Neural progenitor cell (in vitro differentiated cells): ENCODE results near the gene CTNNA3. TPM values are rescaled to one million over a fixed set of nuclear protein-coding genes. Genes with fewer than 3 reads are reported as not detected.

Experiments
- DNase-seq: peaks from one replicate; pipeline ENCODE4 v3.0.0-alpha.2; 2016; ENCODE audit warnings: low spot score
- H2AFZ ChIP-seq: fragments of 200-600 bp; sonication (generic); replicated peaks from 2 replicates; pipeline ENCODE4 v1.6.1; 2016; ENCODE audit warnings: antibody characterized with exemption
- H3F3A ChIP-seq: fragments of 200-600 bp; sonication (generic); 2 replicates; pipeline ENCODE4 v1.6.1; 2016; ENCODE audit warnings: antibody characterized with exemption, low read depth
- H3K27ac ChIP-seq: fragments of 200-600 bp; sonication (generic); 2 replicates; pipeline ENCODE4 v1.5.1; 2016; ENCODE audit warnings: mild to moderate bottlenecking
- H3K27me3 ChIP-seq: fragments of 200-600 bp; sonication (generic); 2 replicates; pipeline ENCODE4 v1.6.1; 2016; ENCODE audit warnings: mild to moderate bottlenecking, moderate library complexity
- H3K36me3 ChIP-seq: fragments of 200-600 bp; sonication (generic); 2 replicates; pipeline ENCODE4 v1.5.1; 2016
- H3K4me1 ChIP-seq: fragments of 200-600 bp; sonication (generic); 2 replicates; pipeline ENCODE4 v1.6.1; 2016; ENCODE audit warnings: mixed run types
- H3K4me2 ChIP-seq: fragments of 200-600 bp; sonication (generic); 2 replicates; pipeline ENCODE4 v1.6.1; 2016
- H3K4me3 ChIP-seq: fragments of 200-600 bp; sonication (generic); 2 replicates; pipeline ENCODE4 v1.5.1; 2016
- H3K79me2 ChIP-seq: fragments of 200-600 bp; sonication (generic); 2 replicates; pipeline ENCODE4 v1.6.1; 2016; ENCODE audit warnings: low read depth
- H3K9ac ChIP-seq: fragments of 200-600 bp; sonication (generic); 2 replicates; pipeline ENCODE4 v1.6.1; 2016
- H3K9me3 ChIP-seq: fragments of 200-600 bp; sonication (generic); 2 replicates; pipeline ENCODE4 v1.5.1; 2016; ENCODE audit warnings: low read depth
- H4K20me1 ChIP-seq: fragments of 200-600 bp; sonication (generic); 2 replicates; pipeline ENCODE4 v1.6.1; 2016; ENCODE audit warnings: low read depth
- H3K27ac Mint-ChIP-seq: 3 replicates; pipeline ENCODE4 v1.8.0; 2021; ENCODE audit warnings: mixed read lengths
- H3K27me3 Mint-ChIP-seq: 2 replicates; pipeline ENCODE4 v1.8.0; 2022; ENCODE audit warnings: low read depth, mild to moderate bottlenecking, inconsistent platforms, moderate library complexity, mixed read lengths; ENCODE audit not compliant: insufficient read depth
- H3K36me3 Mint-ChIP-seq: 3 replicates; pipeline ENCODE4 v1.8.0; 2021; ENCODE audit warnings: mixed read lengths
- H3K4me1 Mint-ChIP-seq: 3 replicates; pipeline ENCODE4 v1.8.0; 2021; ENCODE audit warnings: mixed read lengths
- H3K4me3 Mint-ChIP-seq: 3 replicates; pipeline ENCODE4 v1.8.0; 2021; ENCODE audit warnings: mild to moderate bottlenecking, moderate library complexity, mixed read lengths
- H3K9me3 Mint-ChIP-seq: 3 replicates; pipeline ENCODE4 v1.8.0; 2020; ENCODE audit warnings: mixed read lengths
- EZH2 ChIP-seq: fragments of 200-600 bp; sonication (generic); IDR thresholded peaks from 2 replicates; pipeline ENCODE4 v1.6.1; 2017; ENCODE audit warnings: antibody characterized with exemption, mild to moderate bottlenecking, moderate library complexity
- EZH2phosphoT487 ChIP-seq: fragments of 200-600 bp; sonication (generic); IDR thresholded peaks from 2 replicates; pipeline ENCODE4 v1.6.1; 2017; ENCODE audit warnings: antibody characterized with exemption
- total RNA-seq: library from RNA; depleted of rRNA; stranded (reverse); fragments of >200 nt; gene quantifications from 2 replicates; pipeline ENCODE4 v1.2.3, GENCODE V29; 2015; ENCODE audit warnings: low replicate concordance
- TF ChIP-seq, protein P1 (sequence below): fragments of 200-600 bp; sonication (generic); IDR thresholded peaks from 2 replicates; pipeline ENCODE4 v1.5.1; 2017; ENCODE audit warnings: antibody characterized with exemption, mild to moderate bottlenecking

The CTNNA3 gene
- total RNA-seq, 1 donor from 2014 or later = 12.9 TPM

DNA sequence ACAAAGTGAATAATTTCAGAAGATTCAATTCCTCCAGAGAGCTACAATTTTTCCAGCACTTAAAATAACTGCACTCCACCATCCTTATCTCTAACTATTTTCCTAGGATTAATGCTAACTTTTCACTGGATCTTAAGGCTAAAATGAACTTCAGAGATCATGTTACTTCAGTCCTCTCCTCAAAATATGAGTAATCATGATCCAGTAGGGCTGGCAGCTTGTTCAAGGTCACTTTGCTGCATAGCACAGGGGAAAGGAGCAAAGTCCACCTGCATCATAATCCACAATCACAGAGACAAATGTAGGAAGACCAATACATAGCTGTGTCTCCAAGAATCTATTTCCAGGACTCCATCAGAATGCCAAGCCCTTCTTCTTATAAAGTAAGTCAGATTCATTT is 619.9 kb downstream of the CTNNA3 start:
- no peaks in the 10 kb centered on the region for H3K9me3 Mint-ChIP-seq
- H3K27me3 Mint-ChIP-seq = no peaks in the 10 kb centered on the region

DNA sequence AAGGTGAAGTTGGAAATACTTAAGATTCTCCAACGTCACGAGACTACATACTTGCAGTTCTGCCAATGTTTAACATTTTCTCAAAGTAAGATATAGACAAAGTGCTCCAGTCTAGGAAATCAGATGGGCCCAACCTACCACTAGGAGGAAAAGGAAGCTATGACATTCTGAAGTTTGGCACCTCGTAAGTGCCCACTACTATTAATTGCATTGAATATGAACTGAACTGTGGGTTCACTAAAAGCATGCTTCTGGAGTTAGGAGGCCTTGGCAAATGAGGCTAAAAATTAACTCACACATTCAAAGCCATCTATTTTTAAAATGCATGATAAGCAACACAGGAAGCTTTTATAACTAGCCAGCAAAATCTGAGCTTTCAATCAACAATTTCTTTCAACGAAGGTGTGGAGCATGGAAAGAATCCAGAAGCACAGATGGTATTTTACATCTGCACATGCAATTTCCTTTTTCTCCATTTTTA is 620.5 kb downstream of the CTNNA3 start:
- no peaks in the 10 kb centered on the region for H3K9me3 ChIP-seq
- H3K27me3 ChIP-seq = no peaks in the 10 kb centered on the region
- no peaks in the 10 kb centered on the region for H3K9me3 Mint-ChIP-seq
- H3K27ac Mint-ChIP-seq = no peak overlapping the region
- DNase-seq = no peak
- H4K20me1 ChIP-seq = no peaks in the 10 kb centered on the region
- no peak overlapping the region for H2AFZ ChIP-seq
- no peaks in the 10 kb centered on the region for H3K4me1 Mint-ChIP-seq
- peaks cover 4% of the 10 kb centered on the region for H3K4me1 ChIP-seq
- H3K9ac ChIP-seq = no peak overlapping the region
- no peak overlapping the region for H3K4me2 ChIP-seq
- no peak overlapping the region for H3K4me3 Mint-ChIP-seq
- TF ChIP-seq EZH2 = no peak
- TF ChIP-seq EZH2phosphoT487 = no peak
- TF ChIP-seq, protein P1, sequence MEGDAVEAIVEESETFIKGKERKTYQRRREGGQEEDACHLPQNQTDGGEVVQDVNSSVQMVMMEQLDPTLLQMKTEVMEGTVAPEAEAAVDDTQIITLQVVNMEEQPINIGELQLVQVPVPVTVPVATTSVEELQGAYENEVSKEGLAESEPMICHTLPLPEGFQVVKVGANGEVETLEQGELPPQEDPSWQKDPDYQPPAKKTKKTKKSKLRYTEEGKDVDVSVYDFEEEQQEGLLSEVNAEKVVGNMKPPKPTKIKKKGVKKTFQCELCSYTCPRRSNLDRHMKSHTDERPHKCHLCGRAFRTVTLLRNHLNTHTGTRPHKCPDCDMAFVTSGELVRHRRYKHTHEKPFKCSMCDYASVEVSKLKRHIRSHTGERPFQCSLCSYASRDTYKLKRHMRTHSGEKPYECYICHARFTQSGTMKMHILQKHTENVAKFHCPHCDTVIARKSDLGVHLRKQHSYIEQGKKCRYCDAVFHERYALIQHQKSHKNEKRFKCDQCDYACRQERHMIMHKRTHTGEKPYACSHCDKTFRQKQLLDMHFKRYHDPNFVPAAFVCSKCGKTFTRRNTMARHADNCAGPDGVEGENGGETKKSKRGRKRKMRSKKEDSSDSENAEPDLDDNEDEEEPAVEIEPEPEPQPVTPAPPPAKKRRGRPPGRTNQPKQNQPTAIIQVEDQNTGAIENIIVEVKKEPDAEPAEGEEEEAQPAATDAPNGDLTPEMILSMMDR = no peak
- no peaks in the 10 kb centered on the region for H3K36me3 Mint-ChIP-seq
- H3F3A ChIP-seq = no peaks in the 10 kb centered on the region
- no peak overlapping the region for H3K27ac ChIP-seq
- H3K27me3 Mint-ChIP-seq = no peaks in the 10 kb centered on the region
- no peaks in the 10 kb centered on the region for H3K36me3 ChIP-seq
- H3K79me2 ChIP-seq = no peaks in the 10 kb centered on the region
- no peak overlapping the region for H3K4me3 ChIP-seq

More for the DNA sequence above, 619.9 kb downstream of the CTNNA3 start:
- no peaks in the 10 kb centered on the region for H3K36me3 ChIP-seq
- H3K4me1 ChIP-seq = peaks cover 4% of the 10 kb centered on the region
- H3K9me3 ChIP-seq = no peaks in the 10 kb centered on the region
- H3K27me3 ChIP-seq = no peaks in the 10 kb centered on the region
- no peaks in the 10 kb centered on the region for H3K79me2 ChIP-seq
- H3K27ac ChIP-seq = no peak overlapping the region
- H3K9ac ChIP-seq = no peak overlapping the region
- DNase-seq = no peak
- TF ChIP-seq EZH2phosphoT487 = no peak
- TF ChIP-seq EZH2 = no peak
- TF ChIP-seq, protein P1 = no peak
- no peak overlapping the region for H3K27ac Mint-ChIP-seq
- H3F3A ChIP-seq = no peaks in the 10 kb centered on the region
- no peaks in the 10 kb centered on the region for H3K4me1 Mint-ChIP-seq
- H3K4me3 ChIP-seq = no peak overlapping the region
- no peak overlapping the region for H3K4me2 ChIP-seq
- H3K4me3 Mint-ChIP-seq = no peak overlapping the region
- H3K36me3 Mint-ChIP-seq = no peaks in the 10 kb centered on the region
- H2AFZ ChIP-seq = no peak overlapping the region
- H4K20me1 ChIP-seq = no peaks in the 10 kb centered on the region

DNA sequence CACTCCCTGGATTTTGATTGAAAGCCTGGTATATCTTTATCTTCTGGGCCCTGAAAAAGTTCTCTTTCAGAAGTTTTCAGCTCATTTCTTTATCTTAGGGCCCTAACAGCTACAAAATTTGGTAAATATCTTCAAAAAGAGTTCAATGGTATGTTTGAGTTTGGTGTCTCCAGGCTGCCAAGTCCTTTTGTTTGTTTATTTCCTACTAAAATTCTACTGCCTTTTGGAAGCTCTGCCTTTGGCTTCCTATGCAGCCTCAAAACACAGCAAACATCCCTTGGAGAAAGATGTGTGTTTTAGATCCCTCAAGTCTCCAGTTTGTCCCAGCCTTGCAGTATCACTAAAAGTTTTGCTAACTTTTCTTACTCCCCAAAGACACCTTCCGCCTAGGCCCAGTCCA is 623.3 kb downstream of the CTNNA3 start:
- H3K9me3 Mint-ChIP-seq = no peaks in the 10 kb centered on the region
- TF ChIP-seq, protein P1 = no peak
- TF ChIP-seq EZH2 (no peak), EZH2phosphoT487 (no peak)
- no peaks in the 10 kb centered on the region for H3K4me1 Mint-ChIP-seq
- Histone ChIP-seq H3K27me3 (no peaks in the 10 kb centered on the region), H2AFZ (no peak overlapping the region), H3K4me3 (no peak overlapping the region), H3K27ac (no peak overlapping the region), H3K9me3 (no peaks in the 10 kb centered on the region), H3K4me1 (peaks cover 4% of the 10 kb centered on the region), H4K20me1 (no peaks in the 10 kb centered on the region), H3K4me2 (no peak overlapping the region), H3F3A (no peaks in the 10 kb centered on the region), H3K79me2 (no peaks in the 10 kb centered on the region), H3K9ac (no peak overlapping the region), H3K36me3 (no peaks in the 10 kb centered on the region)
- peaks cover 2% of the 10 kb centered on the region for H3K27me3 Mint-ChIP-seq
- H3K4me3 Mint-ChIP-seq = no peak overlapping the region
- H3K36me3 Mint-ChIP-seq = no peaks in the 10 kb centered on the region
- no peak for DNase-seq
- no peak overlapping the region for H3K27ac Mint-ChIP-seq
